Liver (tissue), 9 donors: ENCODE results near the gene NSF. TPM values are rescaled to one million over a fixed set of nuclear protein-coding genes. Genes with fewer than 3 reads are reported as not detected.

ENCODE experiments used
- DNase-seq: peaks from one replicate; pipeline ENCODE4 v3.0.0-alpha.2; 2017; ENCODE audit warnings: low spot score
- H3K27ac ChIP-seq, 2 donors: one replicate each; pipeline ENCODE4 v1.7.0; 2013; ENCODE audit warnings: inconsistent platforms in 2 of 2, low read length in 2 of 2, control low read depth in 1 of 2, low read depth in 1 of 2, mild to moderate bottlenecking in 1 of 2
- H3K27me3 ChIP-seq, 4 donors: one replicate each; pipeline versions ENCODE4 v1.6.1 to v1.7.0; 2013; ENCODE audit warnings: low read length in 3 of 4, inconsistent platforms in 1 of 4, mild to moderate bottlenecking in 1 of 4, moderate library complexity in 1 of 4; ENCODE audit not compliant: control insufficient read depth in 4 of 4, insufficient read depth in 4 of 4
- H3K36me3 ChIP-seq, 4 donors: one replicate each; pipeline versions ENCODE4 v1.6.1 to v1.7.0; 2013; ENCODE audit warnings: low read length in 3 of 4, mild to moderate bottlenecking in 3 of 4, low read depth in 1 of 4, moderate library complexity in 1 of 4; ENCODE audit not compliant: control insufficient read depth in 4 of 4, insufficient read depth in 3 of 4
- H3K4me1 ChIP-seq, 4 donors: one replicate each; pipeline versions ENCODE4 v1.6.1 to v1.7.0; 2013; ENCODE audit warnings: low read length in 3 of 4, mild to moderate bottlenecking in 3 of 4, moderate library complexity in 1 of 4; ENCODE audit not compliant: control insufficient read depth in 4 of 4, insufficient read depth in 4 of 4
- H3K4me3 ChIP-seq, 3 donors: one replicate each; pipeline versions ENCODE4 v1.6.1 to v1.7.0; 2013; ENCODE audit warnings: low read length in 3 of 3, control low read depth in 1 of 3, low read depth in 1 of 3, mild to moderate bottlenecking in 1 of 3
- H3K9ac ChIP-seq, 2 donors: one replicate each; pipeline ENCODE4 v1.7.0; 2013; ENCODE audit warnings: low read length in 2 of 2, mild to moderate bottlenecking in 2 of 2, moderate library complexity in 2 of 2, control low read depth in 1 of 2, low read depth in 1 of 2
- H3K9me3 ChIP-seq, 4 donors: one replicate each; pipeline versions ENCODE4 v1.6.1 to v1.7.0; 2013; ENCODE audit warnings: low read length in 3 of 4; ENCODE audit not compliant: control insufficient read depth in 4 of 4
- ATF3 ChIP-seq: IDR thresholded peaks from 2 replicates; pipeline ENCODE4 v1.6.1; 2016; ENCODE audit warnings: antibody characterized with exemption
- CTCF ChIP-seq: fragments of 150-350 bp; IDR thresholded peaks from 2 replicates; pipeline ENCODE4 v1.5.1; 2017; ENCODE audit warnings: improper control_type of control experiment, low read depth, low read length; ENCODE audit not compliant: missing input control
- EGR1 ChIP-seq, 2 donors: IDR thresholded peaks; 2 replicates each; pipeline ENCODE4 v1.6.1; 2016 to 2018; ENCODE audit warnings: antibody characterized with exemption in 2 of 2, low read depth in 2 of 2
- FOXA1 ChIP-seq: IDR thresholded peaks from 2 replicates; pipeline ENCODE4 v1.6.1; 2016; ENCODE audit warnings: antibody characterized with exemption
- FOXA2 ChIP-seq: IDR thresholded peaks from 2 replicates; pipeline ENCODE4 v1.6.1; 2016; ENCODE audit warnings: antibody characterized with exemption
- GABPA ChIP-seq, 2 donors: IDR thresholded peaks in 1 of 2; conservative IDR thresholded peaks in 1 of 2; 2 replicates each; pipeline ENCODE4 v1.6.1; 2016; ENCODE audit warnings: antibody characterized with exemption in 2 of 2, mild to moderate bottlenecking in 1 of 2, moderate library complexity in 1 of 2
- HNF4A ChIP-seq, 2 donors: conservative IDR thresholded peaks; 2 replicates each; pipeline ENCODE4 v1.6.1; 2016; ENCODE audit warnings: antibody characterized with exemption in 2 of 2, mild to moderate bottlenecking in 2 of 2
- JUND ChIP-seq, 2 donors: IDR thresholded peaks; 2 replicates each; pipeline ENCODE4 v1.6.1; 2016; ENCODE audit warnings: antibody characterized with exemption in 2 of 2
- MAX ChIP-seq: IDR thresholded peaks from 2 replicates; pipeline ENCODE4 v1.6.1; 2016; ENCODE audit warnings: antibody characterized with exemption
- NR2F2 ChIP-seq: IDR thresholded peaks from 2 replicates; pipeline ENCODE4 v1.6.1; 2016; ENCODE audit warnings: antibody characterized with exemption
- RAD21 ChIP-seq, 2 donors: IDR thresholded peaks; 2 replicates each; pipeline ENCODE4 v1.6.1; 2016; ENCODE audit warnings: antibody characterized with exemption in 2 of 2, mild to moderate bottlenecking in 2 of 2
- RXRA ChIP-seq, 2 donors: IDR thresholded peaks; 2 replicates each; pipeline ENCODE4 v1.6.1; 2017 to 2018; ENCODE audit warnings: antibody characterized with exemption in 2 of 2, mild to moderate bottlenecking in 1 of 2
- TAF1 ChIP-seq: conservative IDR thresholded peaks from 2 replicates; pipeline ENCODE4 v1.6.1; 2016; ENCODE audit warnings: antibody characterized with exemption, mild to moderate bottlenecking
- YY1 ChIP-seq: IDR thresholded peaks from 2 replicates; pipeline ENCODE4 v1.6.1; 2016; ENCODE audit warnings: antibody characterized with exemption, mild to moderate bottlenecking
- WGBS: extraction: QIAGEN DNeasy Blood & Tissue Kit; methylation state at CpG from one replicate; pipeline ENCODE4 v1.1.7; 2013; 5-methylcytosine and 5-hydroxymethylcytosine counted together
- polyA plus RNA-seq, 2 donors: library from polyadenylated mRNA; stranded (reverse) in 1 of 2; unstranded in 1 of 2; fragments of 200-250 nt in 1 of 2; fragments of >200 nt in 1 of 2; fragmentation: Nextera tagmentation in 1 of 2; extraction: Ambion mirVana in 1 of 2; gene quantifications; one replicate each; pipeline versions ENCODE4 v1.2.1 to v1.2.3, GENCODE V29; 2013 to 2015
- total RNA-seq, 2 donors: library from RNA; depleted of rRNA; stranded (reverse); fragments of >200 nt; gene quantifications; one replicate each; pipeline ENCODE4 v1.2.3, GENCODE V29; 2014
- donor health status: healthy.
- donor health status: healthy.
- donor health status: healthy.
- donor health status: healthy.
- donor health status: healthy.

NSF gene
- total and polyA plus RNA-seq, 4 donors, result 7.5 to 24.0 (median 15.4) TPM

GRCh38 chr17:46796084-46796483 lies 205.6 kb downstream of the NSF start:
- DNase-seq, result no peak
- H3K9me3 ChIP-seq, result no peaks in the 10 kb centered on the region
- H3K4me3 ChIP-seq, result no peak overlapping the region
- WGBS, result 80% methylated on average over 3 of the region's 3 CpGs
- H3K4me1 ChIP-seq, result no peaks in the 10 kb centered on the region
- H3K9ac ChIP-seq, result no peak overlapping the region
- H3K36me3 ChIP-seq, result no peaks in the 10 kb centered on the region
- H3K27me3 ChIP-seq, result peaks cover 0 to 6% (median 2%) of the 10 kb centered on the region in 4 donors
- H3K27ac ChIP-seq, result no peak overlapping the region
- no peak for TF ChIP-seq RXRA (IDR thresholded peaks at IDR 0.05)
- no peak for TF ChIP-seq TAF1
- TF ChIP-seq YY1, result no peak
- no peak for TF ChIP-seq NR2F2
- TF ChIP-seq FOXA2, result no peak
- no peak for TF ChIP-seq MAX
- TF ChIP-seq HNF4A (conservative IDR thresholded peaks at IDR 0.05), result no peak
- no peak for TF ChIP-seq GABPA (IDR thresholded peaks at IDR 0.05 in 1 of 2, conservative IDR thresholded peaks at IDR 0.05 in 1 of 2)

- Histone ChIP-seq H3K27me3 (peaks cover 0 to 6% (median 2%) of the 10 kb centered on the region in 4 donors), H3K4me1 (no peaks in the 10 kb centered on the region), H3K4me3 (no peak overlapping the region), H3K9me3 (no peaks in the 10 kb centered on the region), H3K27ac (no peak overlapping the region), H3K36me3 (no peaks in the 10 kb centered on the region), H3K9ac (no peak overlapping the region)
- WGBS, result 75% methylated on average over 7 of the region's 7 CpGs
- DNase-seq, result no peak
- TF ChIP-seq RAD21 (IDR thresholded peaks at IDR 0.05), result no peak
Measured at GRCh38 chr17:46796524-46796923, 206.1 kb downstream of the NSF start.

- H3K9ac ChIP-seq, result no peak overlapping the region
- no peak overlapping the region for H3K27ac ChIP-seq
- no peak for TF ChIP-seq TAF1
- no peaks in the 10 kb centered on the region for H3K9me3 ChIP-seq
- no peak for DNase-seq
- H3K27me3 ChIP-seq, result peaks cover 0 to 6% (median 1%) of the 10 kb centered on the region in 4 donors
- no peaks in the 10 kb centered on the region for H3K36me3 ChIP-seq
- no peak overlapping the region for H3K4me3 ChIP-seq
- WGBS, result 70% methylated on average over 8 of the region's 8 CpGs
- no peaks in the 10 kb centered on the region for H3K4me1 ChIP-seq
Measured at GRCh38 chr17:46796956-46797530, 206.6 kb downstream of the NSF start.

GRCh38 chr17:46800573-46800972 lies 210.1 kb downstream of the NSF start:
- Histone ChIP-seq H3K4me3 (no peak overlapping the region), H3K9ac (no peak overlapping the region), H3K36me3 (no peaks in the 10 kb centered on the region), H3K27me3 (no peaks in the 10 kb centered on the region), H3K9me3 (no peaks in the 10 kb centered on the region), H3K27ac (no peak overlapping the region), H3K4me1 (no peaks in the 10 kb centered on the region)
- 96% methylated on average over 4 of the region's 4 CpGs for WGBS
- no peak for TF ChIP-seq CTCF
- TF ChIP-seq JUND (IDR thresholded peaks at IDR 0.05), result no peak
- no peak for TF ChIP-seq EGR1 (IDR thresholded peaks at IDR 0.05; ENCODE audit: low read depth in 2 of 2)
- TF ChIP-seq ATF3, result no peak
- no peak for TF ChIP-seq MAX
- TF ChIP-seq FOXA1, result no peak
- TF ChIP-seq RXRA (IDR thresholded peaks at IDR 0.05), result no peak
- DNase-seq, result no peak
